WI38 (cell line): Measurements from ENCODE around the gene POMGNT1.
"Not testable (repeated sequence)": the region's sequence is repeated elsewhere in the genome, so short reads cannot be mapped to it uniquely, and the experiment has no call there.

Experiments used
- H3K4me3 ChIP-seq: 2 replicates; pipeline ENCODE4 v1.5.1; 2011; ENCODE audit warnings: low read depth, mild to moderate bottlenecking, control low read depth, low read length
- TF ChIP-seq, protein P1 (sequence below): IDR thresholded peaks from 2 replicates; pipeline ENCODE4 v1.5.1; 2012; ENCODE audit warnings: low read depth, mild to moderate bottlenecking, control low read depth, low read length

Gene POMGNT1

DNA sequence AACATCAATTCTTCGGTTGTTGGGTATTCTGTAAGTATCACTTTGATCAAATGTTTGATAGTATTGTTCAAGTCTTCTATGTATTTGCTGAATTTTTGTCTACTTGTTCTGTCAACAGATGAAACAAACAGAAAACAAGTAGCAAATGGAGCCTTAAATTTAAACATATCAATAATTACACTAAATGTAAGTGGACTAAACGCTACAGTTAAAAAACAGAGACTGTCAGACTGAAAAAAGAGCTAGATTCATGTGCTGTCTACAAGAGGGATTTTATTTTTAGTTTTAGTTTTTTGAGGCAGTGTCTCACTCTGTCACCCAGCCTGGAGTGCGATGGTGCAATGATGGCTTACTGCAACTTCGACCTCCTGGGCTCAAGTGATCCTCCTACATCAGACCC, 38.6 kb upstream of the POMGNT1 start:
- TF ChIP-seq, protein P1, sequence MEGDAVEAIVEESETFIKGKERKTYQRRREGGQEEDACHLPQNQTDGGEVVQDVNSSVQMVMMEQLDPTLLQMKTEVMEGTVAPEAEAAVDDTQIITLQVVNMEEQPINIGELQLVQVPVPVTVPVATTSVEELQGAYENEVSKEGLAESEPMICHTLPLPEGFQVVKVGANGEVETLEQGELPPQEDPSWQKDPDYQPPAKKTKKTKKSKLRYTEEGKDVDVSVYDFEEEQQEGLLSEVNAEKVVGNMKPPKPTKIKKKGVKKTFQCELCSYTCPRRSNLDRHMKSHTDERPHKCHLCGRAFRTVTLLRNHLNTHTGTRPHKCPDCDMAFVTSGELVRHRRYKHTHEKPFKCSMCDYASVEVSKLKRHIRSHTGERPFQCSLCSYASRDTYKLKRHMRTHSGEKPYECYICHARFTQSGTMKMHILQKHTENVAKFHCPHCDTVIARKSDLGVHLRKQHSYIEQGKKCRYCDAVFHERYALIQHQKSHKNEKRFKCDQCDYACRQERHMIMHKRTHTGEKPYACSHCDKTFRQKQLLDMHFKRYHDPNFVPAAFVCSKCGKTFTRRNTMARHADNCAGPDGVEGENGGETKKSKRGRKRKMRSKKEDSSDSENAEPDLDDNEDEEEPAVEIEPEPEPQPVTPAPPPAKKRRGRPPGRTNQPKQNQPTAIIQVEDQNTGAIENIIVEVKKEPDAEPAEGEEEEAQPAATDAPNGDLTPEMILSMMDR, result no peak
- no peak overlapping the region for H3K4me3 ChIP-seq

- H3K4me3 ChIP-seq, result not testable (repeated sequence)
Measured at GRCh38 chr1:46231231-46231630, 33.0 kb upstream of the POMGNT1 start.

- no peak overlapping the region for H3K4me3 ChIP-seq
- TF ChIP-seq, protein P1, result no peak
Measured at GRCh38 chr1:46224966-46225365, 26.7 kb upstream of the POMGNT1 start.

GRCh38 chr1:46223472-46223943, 25.3 kb upstream of the POMGNT1 start:
- TF ChIP-seq, protein P1, result peak; percentile 84
- no peak overlapping the region for H3K4me3 ChIP-seq

DNA sequence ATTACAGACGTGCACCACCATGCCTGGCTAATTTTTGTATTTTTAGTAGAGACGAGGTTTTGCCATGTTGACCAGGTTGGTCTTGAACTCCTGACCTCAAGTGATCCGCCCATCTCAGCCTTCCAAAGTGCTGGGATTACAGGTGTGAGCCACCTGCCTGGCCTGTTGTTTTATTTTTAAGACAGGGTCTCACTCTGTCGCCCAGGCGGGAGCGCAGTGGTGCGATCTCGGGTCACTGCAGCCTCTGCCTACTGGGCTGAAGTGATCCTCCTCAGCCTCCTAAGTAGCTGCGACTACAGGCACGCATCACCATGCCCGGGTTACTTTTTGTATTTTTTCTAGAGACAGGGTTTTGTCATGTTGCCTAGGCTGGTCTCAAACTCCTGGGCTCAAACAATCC, 24.8 kb upstream of the POMGNT1 start:
- H3K4me3 ChIP-seq, result not testable (repeated sequence)

DNA sequence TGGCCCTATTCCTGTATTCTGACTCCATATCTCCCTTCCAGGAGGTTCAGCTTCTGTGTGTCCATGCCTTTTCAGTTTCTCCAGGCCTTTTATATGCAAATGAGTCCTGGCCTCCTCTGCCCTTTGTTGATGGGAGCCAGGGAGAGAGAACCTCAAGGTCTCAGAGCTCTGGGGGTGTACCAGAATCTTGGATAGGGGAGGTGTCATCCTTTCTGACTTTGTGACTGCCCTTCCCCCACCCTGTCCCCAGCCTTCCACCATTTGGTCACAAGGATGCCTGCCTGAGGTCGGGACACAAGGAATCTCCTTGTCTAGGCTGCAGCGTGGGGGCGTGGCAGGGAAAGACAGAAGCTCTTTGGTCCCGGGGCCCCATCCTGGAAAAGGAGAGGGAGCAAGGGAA, 23.5 kb upstream of the POMGNT1 start:
- no peak overlapping the region for H3K4me3 ChIP-seq
- TF ChIP-seq, protein P1, result no peak

DNA sequence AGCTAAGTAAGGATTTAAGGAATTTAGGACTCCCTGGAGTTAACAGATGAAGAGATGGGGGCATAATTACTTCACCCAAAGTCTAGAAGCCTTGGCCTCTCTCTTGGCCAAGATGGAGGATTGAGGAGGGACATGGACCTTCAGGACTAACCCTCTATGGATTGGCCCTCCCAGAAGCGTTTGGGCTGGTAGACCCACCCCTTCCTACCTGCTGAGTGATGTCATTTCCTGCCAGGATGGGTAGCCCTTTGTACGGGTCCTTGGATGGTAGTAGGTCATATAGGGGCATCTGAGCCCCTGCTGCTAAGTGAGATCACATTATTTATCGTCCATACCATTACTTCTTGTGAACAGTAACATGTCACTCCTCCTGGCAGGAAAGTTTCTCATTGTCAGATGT, 22.6 kb upstream of the POMGNT1 start:
- no peak overlapping the region for H3K4me3 ChIP-seq
- TF ChIP-seq, protein P1, result no peak

DNA sequence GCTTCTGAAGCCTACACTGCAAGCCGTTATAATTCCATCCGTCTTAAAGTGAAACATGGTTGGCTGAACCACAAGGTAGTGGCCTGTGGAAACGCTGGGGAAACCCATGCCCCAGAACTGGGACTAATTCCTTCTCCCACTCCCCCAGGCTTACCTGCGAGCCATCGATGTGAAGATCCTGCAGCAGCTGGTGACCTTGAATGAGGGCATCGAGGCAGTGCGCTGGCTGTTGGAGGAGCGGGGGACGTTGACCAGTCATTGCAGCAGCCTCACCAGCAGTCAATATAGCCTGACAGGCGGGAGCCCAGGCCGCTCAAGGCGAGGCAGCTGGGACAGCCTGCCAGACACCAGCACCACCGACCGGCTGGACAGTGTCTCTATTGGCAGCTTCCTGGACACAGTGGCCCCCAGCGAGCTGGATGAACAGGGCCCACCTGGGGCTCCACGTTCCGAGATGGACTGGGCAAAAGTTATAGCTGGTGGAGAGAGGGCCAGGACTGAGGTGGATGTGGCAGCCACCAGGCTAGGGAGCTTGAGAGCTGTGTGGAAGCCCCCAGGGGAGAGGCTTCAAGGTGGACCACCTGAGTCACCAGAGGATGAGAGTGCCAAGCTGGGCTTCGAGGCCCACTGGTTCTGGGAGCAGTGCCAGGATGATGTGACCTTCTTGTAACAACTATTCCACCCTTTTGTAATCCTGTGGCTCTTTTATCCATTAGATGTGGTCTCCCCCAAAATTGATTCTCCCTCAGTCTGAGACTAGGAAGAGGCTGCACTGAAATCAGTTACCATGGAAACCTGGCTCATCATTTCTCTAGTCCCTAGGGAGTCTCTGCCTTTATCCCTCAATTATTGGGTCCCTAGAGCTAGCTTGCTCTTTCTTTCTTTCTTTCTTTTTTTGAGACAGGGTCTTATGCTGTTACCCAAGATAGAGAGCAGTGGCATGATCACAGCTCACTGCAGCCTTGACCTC, 21.6 kb upstream of the POMGNT1 start:
- no peak overlapping the region for H3K4me3 ChIP-seq

More for the DNA sequence above, 21.6 kb upstream of the POMGNT1 start:
- TF ChIP-seq, protein P1, result no peak
